Activated naive CD8-positive, alpha-beta T cell treated with anti-CD3 and anti-CD28 coated beads, Interleukin-2, amount 50 U/mL, for 16 hours (primary cell): ENCODE measurements around the gene KDR.

Experiments used
- DNase-seq: peaks from one replicate; pipeline ENCODE4 v3.0.0-alpha.2; 2020; ENCODE audit warnings: low read depth, low spot score

Gene KDR

DNA sequence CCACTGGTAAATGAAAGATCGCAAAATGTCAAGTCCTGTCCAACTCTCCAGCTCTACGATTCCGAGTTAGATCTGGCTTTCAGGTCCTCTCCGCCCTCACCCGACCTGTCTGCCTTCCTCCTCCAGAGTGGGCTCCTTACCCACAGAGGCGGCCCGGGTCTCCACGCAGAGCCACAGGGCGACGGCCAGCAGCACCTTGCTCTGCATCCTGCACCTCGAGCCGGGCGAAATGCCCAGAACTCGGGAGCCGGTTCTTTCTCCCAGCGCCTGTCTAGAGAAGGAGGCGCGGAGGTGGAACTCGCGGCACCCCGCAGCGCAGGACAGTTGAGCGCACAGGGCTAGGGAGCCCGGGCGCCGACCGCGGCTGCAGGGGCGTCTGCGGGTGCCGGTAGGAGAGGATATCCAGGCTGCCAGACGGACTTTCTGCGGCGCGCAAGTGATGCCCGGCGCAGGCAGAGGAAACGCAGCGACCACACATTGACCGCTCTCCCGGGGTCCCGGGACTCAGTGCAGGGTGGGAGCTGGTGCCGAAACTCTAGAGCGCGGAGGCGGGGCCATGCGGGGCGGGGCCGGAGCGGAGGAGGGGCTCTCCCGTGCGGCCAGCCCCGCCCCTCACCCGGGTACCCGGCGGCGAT, at the start of gene KDR:
KDR (minus strand) TSS at position 509 of the 635 bp plus-strand sequence; CDS start at position 207, 302 bp downstream.
- no peak for DNase-seq

DNA sequence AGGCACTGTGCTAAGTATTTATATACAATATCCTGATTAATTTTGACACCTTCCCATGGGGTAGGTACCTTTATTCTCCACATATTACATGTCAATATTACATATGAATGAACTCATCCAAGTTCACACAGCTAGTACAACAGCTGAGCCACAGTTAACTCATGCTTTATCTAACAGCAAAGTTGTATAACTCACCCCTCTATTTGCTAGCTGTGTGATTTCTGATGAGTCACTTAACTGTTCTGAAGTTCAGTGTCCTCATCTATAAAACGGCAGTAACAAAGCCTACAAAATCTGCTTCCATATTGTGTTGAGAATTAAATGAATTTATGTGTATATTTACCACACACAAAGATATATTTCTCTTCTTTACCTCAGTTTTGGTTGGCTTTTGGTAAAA, 48.2 kb upstream of the KDR start:
- no peak for DNase-seq

DNA sequence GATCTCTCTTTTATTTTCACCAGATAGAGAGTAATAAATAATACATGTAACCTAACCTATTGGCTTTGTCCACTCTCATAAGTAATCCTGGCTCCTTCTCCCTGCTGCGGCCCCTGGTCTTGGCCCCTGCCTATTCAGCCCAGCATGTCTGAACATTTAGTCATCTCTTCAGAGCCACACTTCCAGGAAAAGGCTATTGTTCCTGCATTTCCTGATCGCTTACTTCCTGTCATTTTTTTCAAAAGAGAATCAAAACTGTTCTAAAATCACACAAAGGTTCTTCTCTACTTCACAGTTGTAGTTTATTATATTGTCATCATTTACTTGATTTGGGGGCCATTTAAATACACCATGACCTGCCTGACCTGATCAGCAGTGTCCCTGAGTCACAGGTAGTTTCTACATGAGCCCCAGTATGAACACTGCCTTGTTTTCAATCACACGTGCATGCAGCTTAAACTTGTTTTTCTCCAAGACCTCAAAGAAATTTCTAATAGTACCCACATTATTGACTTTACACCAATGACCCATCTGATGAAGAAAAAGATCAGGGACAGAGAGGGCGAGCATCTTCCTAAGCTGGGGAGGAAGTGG, 47.4 kb upstream of the KDR start:
- DNase-seq = no peak

DNA sequence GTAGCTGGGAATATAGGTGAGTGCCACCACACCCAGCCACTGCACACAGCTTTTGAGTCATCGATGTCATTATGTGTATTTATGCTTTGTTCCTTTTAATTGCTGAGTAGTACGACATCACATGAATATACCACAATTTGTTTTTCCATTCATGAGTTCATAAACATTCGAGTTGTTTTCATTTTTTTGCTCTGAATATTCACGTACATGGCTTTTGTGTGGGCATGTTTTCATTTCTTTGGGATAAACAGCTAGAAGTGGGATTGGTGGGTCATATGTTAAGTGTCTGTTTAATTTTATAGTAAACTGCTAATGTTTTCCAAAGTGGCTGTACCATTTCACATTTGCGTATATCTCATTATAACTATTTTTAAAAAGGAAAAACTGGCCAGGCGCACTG, 45.1 kb upstream of the KDR start:
- no peak for DNase-seq

DNA sequence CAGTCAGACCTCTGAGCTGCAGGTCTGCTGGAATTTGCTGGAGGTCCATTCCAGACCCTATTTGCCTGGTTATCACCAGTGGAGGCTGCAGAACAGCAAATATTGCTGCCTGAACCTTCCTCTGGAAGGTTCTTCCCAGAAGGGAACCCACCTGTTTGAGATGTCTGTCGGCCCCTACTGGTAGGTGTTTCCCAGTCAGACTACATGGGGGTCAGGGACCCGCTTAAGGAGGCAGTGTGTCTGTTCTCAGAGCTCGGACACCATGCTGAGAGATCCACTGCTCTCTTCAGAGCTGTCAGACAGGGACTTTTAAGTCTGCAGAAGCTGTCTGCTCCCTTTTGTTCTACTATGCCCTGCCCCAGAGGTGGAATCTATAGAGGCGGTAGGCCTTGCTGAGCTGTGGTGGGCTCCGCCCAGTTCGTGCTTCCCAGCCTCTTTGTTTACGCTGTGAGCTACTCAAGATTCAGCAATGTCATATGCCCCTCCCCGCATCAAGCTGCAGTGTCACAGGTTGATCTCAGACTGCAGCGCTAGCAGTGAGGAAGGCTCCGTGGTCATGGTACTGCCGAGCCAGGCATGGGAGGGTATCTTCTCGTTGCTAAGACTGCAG, 44.1 kb upstream of the KDR start:
- DNase-seq = no peak

DNA sequence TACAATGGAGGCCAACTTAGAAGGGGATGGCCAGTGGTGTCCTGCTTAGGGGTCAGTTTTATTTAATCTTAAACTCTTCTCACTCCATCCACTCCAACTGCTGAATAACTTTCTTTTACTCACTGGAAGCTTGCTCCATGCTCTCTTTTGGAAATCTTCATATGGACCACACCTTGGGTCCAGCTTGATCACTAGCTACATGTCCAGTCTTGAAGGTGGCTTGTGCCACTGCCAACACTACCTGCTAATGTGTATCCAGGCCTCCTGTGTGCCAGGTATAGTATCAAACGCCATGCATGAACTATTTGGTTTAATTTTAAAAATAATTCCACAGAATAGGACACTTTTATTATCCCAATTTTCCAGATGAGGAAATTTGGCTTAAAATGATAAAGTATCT, 37.0 kb upstream of the KDR start:
- DNase-seq = no peak

DNA sequence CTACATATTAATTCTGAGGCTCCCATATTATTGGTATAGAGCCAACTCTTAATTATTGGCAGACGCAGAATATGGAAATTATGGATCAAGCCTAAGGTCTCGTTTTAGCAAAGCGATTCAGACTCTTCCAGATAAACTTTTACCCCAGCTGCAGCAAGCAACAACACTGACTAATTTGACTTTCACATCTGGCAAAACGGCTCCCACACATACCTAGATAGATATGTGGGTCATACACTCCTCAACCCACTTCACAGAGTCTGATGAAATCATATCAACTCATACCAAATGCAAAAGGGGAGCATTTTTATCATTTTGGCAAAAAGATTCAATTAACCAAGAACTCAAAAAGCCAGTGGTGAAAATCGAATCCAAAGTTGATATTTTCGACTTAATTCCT, 36.3 kb upstream of the KDR start:
- DNase-seq = no peak

DNA sequence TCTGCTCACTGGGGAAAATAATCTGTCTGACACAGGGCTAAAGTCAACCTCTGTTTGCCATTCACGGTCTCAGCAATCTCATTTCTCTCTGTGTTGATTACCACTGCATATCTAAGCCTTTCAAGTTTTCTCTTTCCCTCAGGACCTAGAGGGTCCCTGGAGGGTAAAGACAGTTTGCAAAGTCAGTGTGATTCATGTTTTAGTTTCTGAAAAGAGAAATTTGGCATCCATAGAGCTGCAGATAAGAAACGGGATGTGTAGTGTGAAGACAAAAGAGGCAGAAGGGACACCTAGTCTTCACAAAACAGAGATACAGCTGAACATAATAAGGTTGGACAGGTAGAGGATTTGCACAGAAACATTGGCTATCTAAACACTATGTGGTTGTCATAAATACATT, 34.5 kb upstream of the KDR start:
- no peak for DNase-seq

DNA sequence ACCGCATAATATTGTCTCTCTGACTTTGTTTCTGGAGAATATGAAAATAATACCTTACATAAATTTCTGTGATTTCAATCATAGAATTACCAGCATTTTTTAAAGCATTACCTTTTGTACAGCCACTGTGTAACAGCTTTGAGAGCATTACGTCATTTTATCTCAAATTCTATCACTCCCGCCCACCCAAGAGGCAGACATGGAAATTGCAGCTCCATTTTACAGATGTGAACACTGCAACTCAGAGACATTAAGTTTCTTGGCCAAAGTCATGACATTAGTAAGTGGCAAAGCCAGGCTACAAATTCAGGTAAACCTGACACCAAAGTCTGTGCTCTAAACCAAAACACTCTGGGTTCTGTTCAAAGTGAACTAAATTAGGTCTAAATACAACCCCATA, 33.6 kb upstream of the KDR start:
- no peak for DNase-seq

DNA sequence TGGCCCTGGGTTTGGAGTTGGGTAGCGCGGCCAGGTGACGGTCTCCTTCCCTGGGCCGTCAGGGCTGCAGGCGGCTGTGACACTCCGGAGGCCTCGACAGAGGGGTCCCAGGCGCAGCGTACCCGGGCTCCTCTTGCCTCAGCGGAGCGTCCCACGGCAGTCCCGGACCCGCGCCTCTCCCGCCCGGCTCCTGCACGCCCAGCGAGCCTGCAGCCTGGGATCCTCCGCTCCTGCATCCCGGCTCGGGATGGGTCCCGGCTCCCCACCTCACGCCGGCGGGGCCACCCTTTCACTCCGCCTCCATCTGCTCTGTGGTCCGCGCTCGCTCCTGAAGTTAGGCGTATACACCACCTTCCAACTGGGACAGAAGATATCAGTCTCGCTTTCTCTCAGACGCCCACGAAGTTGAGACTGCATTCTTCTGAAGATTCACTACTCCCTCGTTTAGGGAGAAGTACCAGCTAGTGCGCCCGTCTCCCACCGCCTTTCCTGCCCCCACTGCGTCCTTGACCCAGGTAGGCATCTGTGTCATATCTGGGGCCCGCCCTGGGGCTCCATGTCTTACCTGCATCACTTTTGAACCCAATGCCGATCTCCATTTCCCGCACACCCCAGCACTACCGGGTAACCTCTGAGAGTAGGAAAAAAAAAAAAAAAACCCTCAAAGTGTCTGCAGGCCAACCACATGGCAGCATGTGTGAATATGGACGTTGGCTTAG, 32.3 kb upstream of the KDR start:
- no peak for DNase-seq

DNA sequence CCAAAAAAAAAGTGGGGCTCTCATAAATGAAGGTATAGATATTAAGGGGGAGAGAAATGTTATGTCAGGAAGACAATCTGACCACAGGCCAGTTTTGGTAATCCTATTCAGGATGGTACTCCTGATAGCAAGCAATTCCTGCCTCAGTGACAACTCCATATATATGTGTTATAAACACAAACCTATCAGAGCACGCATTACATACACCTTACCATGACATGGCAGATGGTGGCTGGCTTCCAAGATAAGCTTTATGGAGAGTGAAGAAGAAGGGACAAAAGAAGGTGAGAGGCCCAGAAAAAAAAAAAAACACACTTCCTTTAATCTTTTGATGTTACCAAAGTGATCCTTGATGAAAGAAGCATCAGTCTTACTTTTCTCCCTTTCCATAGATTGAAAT, 29.5 kb upstream of the KDR start:
- no peak for DNase-seq

DNA sequence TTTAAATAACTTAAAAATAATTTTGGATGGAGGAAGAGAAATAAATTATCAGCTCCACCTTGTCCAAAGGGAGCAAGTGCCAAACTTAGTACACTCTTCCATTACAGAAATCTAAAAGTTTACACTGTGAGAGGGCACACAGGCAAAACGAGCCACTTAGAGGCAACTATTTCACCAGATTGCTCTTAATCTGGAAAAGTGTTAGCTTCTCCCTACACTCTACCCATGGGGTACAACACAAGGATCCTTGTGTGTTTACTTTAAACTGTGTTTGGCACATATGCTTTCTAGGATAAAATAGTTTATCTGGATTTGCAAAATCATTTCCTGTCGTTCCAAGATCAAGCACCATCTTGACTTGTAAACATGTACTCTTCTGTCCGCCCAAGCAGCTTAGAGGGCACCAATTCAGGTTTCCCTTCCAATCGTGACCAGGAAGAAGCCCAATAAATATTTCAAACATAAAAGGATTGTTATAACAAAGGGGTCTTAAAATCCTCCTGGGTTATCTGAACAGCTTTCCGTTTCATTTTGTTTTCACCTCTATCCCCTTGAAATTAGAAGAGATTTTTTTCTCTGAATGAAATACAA, 29.0 kb upstream of the KDR start:
- no peak for DNase-seq

DNA sequence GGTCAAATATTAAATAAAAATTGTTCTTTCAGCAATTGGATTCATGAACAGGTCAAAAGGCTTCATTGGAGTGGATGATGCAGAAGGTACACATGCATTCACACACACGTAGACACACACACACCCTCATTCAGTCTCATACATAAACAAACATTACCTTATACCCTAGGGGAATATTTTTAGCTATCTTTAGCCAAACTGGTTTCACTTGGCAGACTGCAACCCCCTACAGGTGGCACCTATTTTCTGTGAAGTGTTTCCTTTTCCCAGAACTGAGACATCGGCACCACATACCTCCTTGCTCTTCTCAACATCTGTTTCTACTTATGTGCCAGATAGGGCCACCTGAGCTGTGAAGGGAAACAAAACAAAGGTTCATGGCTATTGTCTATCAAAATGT, 18.5 kb upstream of the KDR start:
- no peak for DNase-seq

DNA sequence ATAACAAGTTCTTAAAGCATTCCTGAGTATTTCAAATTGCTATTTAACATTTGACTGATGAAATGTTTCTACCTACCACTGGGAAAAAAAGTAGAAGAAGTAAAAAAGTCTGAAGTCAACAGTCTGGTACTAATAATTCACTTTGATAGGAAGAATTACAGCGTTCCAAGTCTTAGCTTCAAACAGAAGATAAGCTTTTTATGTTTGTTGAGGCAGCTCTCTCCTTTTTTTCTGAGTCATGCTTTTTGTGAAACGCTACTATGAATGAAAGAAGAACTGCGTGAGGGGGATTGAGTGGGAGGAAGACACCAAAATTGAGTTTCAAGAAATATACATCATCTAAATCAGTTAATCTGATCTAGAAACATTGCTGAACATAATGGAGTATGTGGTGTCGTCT, 13.0 kb upstream of the KDR start:
- no peak for DNase-seq

DNA sequence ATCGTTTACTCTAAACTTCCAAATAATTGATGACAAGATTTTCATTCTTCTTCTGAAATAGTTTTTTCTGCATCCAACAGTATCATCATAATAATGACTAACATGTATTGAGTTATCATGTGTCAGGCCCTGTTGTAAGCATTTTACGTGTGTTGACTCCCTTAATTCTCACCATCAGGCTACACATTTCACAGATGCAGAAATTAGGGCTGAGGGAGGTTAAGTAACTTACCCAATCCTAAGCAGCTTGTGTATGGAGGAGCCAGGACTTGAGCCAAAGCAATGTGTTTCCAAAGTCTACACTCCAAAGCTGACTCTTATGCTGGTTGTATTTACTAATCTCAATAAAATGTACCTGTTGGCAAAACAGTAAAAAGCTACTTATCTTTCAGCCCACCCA, 11.2 kb upstream of the KDR start:
- no peak for DNase-seq

DNA sequence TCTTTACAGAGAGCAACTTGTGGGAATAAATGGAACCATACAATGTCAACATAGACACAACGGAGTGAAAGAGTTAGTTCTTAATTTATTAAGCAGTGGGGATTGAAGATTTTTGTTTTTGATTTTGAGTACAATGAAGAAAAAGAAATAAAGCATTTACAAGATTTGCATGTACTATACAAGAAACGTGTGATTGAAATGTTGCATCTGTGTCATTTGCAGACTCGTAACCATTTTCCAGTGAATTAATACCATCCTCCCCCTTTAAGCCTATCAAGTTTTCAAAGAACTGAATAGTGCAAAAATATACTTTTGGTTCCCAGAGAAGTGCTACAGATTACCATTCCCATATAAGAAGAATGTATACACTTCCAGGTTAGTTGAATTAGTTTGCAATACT, 8.6 kb upstream of the KDR start:
- no peak for DNase-seq

DNA sequence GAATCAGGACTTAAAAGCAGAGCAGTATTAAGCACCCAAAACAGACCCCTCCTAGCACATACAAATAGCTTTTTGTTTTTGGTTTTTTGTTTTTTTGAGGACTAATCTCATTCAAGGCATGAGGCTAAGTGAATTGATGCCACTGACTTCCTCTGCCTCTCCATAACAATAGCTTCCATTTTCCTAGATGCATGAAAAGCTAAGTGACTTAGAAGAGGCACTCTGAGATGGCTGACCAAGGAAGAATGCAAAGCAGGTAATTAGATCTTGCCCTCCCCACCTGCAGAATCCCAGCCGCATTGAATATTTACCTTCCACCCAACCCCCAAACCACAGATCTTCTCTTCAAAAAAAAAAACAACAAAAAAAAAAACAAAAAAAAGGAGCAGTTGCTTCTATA, 7.4 kb upstream of the KDR start:
- no peak for DNase-seq

DNA sequence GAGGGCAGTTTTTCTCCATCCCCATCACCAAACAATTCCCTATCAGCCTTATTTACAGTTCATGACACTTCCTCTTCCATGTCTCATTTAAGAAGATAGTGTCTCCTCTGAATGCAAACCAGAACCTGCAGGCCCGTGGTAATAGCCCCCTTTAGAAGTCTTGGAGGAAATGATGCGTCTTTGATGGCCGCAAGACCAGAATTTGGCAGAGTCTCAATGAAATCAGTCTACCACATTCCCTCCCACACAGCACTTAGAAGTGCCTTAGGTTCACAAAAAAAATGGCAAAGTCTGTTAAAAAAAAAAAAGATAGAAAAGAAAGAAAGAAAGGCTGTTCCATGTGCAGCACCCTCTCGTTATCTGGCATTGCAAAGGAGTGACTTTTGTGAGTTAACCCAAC, 2.1 kb upstream of the KDR start:
- no peak for DNase-seq

DNA sequence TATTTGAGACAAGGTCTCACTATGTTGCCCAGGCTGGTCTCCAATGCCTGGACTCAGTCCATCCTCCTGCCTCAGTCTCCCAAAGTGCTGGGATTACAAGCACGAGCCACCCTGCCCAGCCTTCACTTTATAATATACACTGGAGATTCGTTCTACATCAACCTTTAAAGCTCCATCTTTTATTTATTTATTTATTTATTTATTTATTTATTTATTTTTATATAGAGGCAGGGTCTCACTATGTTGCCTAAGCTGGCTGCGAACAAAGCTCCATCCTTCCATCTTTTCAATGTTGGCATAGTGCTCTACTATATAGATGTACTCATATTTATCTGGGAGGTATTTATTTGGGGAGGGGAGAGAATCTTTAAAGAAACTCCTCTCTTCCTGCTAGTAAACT, 1.7 kb upstream of the KDR start:
- DNase-seq = no peak

DNA sequence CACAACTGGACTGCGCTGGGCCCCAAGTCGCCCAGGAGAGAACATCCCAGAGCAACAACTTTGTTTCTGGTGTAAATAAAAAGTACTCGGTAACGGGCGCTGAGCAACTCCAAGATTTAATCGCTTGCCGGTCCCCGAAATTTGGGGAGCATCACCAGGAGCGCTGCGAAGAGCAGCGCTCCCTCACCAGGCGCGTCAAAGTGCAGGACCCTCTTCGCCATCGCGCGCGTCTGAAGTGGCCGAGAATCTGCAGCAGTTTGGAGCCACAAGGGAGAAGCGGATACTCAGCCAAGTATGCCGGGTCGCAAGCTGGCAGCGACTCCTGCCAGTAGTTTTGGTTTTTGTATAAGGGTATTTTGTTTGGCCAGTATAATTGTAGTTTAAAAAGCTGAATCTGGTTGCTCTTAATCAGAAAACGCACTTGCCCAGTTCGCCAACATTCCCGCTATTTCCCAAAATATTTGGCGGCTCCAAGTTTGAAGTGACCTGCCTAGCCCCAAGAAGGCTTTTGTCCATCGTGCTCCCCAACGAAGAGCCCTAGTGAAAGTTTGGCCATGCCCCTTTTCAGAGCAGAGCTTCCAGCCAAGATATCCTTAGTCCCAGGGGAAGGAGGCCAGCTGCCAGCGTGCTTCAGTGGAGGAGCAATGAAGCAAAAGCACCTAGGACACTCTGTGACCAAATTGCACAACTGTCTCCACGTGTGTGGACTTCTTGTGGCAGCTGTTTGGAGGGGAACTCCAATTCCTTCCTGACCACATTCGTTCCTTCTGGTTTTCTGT, 557 bp upstream of the KDR start:
- no peak for DNase-seq

DNA sequence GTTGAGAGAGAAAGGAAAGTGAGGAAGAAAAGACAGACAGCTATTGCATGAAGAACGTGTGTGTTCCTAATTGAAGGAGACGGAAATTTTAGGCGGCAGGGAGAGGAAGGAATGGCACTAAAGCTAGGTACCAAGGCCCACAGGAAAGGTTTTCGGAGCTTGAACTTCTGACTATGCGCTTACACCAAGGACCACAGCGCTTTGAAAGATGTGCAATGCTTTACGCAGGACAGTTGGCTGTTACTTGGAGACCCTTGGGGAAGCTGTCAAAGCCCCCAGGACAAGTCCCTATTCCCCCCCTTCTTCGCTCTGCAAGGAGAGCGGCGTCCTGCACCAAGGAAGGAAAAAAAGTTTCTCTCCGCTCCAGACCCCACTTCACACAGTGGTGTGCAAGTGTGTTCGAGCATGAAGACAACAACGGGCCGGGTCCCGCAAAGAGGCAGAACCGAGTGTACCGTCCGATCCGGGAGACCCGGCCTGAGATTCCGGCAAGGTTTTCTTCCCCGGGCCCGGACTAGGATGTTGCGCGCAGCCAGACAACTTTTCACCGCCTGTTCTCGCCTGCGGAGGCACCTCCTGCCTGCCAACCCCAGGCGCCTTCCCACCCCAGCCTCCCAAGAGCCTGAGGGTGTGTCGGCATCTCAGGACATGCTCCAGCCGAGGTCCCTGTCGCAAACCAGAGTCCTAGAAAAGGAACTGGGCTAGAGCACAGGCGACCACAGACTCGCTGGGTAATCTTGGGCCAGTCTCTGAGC, 896 bp downstream of the KDR start:
- DNase-seq = no peak
